HG02678 (cell line): ENCODE results near the gene CASKIN2.
"Not testable (repeated sequence)": the region's sequence is repeated elsewhere in the genome, so short reads cannot be mapped to it uniquely, and the experiment has no call there.

Experiments
- ATAC-seq: cut with Tn5 transposase; IDR thresholded peaks from one replicate; pipeline ENCODE4 v1.9.1; 2021; ENCODE audit warnings: mild to moderate bottlenecking, moderate library complexity; ENCODE audit not compliant: unreplicated experiment

The CASKIN2 gene

DNA sequence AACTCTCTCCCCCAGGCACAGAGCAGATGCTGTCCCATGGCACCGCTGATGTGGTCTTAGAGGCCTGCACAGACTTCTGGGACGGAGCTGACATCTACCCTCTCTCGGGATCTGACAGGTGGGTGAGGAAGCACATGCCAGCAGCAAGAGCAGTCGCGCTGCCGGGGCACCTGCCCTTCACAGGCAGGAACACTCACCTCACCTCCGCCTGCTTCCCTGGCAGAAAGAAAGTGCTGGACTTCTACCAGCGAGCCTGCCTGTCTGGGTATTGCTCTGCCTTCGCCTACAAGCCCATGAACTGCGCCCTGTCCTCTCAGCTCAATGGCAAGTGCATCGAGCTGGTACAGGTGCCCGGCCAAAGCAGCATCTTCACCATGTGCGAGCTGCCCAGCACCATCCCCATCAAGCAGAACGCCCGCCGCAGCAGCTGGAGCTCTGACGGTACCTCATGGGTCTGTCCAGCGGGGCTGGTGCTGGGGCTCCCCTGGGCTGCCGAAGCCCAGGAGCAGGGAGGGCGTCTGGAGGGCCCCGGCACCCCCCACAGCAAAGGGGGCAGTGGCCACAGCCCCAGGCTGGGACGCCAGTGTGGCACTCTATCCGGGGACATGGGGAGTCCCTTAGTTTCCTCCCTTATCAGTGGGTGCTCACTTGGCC lies 21.7 kb downstream of the CASKIN2 start:
- no peak for ATAC-seq

DNA sequence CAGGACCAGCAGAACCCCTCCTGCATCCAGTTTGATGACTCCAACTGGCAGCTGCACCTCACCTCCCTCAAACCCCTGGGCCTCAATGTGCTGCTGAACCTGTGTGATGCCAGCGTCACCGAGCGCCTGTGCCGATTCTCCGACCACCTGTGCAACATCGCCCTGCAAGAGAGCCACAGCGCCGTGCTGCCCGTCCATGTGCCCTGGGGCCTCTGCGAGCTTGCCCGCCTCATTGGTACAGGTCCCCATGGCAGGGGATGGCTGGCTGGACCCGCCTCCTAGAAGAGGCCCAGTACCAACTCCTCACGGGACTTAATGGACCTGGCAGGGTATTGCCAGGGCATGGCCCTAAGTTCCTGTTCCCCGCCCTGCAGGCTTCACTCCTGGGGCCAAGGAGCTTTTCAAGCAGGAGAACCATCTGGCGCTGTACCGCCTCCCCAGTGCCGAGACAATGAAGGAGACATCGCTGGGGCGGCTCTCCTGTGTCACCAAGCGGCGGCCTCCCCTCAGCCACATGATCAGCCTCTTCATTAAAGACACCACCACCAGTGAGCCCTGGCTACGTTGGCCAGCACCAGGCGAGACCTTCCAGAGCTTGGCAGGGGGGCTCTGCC lies 22.7 kb downstream of the CASKIN2 start:
- ATAC-seq: no peak

DNA sequence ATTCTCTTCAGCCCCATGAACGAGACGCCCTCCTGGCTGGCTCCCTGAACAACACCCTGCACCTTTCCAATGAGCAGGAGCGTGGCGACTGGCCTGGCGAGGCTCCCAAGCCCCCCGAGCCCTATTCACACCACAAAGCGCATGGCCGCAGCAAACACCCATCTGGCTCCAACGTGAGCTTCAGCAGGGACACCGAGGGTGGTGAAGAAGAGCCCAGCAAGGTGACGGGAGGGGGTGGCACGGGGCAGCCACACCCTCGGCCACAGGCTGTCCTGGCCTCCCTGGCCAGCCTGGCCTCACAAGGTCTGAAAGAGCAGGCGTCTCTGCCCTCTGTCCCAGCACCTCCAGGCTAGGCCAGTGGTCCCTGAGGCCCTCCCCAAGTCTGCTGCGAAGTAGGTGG lies 23.7 kb downstream of the CASKIN2 start:
- no peak for ATAC-seq

DNA sequence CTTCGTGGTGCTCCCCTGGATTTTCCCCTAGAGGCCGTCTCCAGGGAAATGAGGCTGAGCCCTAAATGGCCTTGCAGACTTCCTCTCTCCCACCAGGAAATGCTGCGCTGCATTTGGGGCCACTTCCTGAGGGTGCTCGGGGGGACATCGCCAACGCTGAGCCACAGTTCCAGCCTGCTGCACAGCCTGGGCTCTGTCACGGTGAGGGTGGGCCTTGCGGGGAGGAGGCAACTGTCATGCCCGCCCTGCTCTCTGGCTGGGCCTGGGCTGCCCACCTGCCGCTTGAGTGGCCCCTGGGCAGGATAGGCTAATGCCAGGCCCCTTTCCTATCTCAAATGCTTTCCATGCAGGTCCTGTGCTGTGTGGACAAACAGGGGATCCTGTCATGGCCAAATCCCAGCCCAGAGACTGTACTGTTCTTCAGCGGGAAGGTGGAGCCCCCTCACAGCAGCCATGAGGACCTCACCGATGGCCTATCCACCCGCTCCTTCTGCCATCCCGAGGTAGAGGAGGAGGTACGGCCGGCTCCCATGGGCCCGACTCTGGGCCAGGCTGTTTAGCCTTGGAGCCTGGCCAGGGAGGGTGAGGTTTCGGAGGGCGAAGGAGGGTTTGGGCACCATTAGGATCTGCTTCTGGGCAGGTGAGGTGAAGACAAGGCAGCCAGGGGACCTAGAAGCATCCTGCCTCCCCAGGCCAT lies 24.2 kb downstream of the CASKIN2 start:
- no peak for ATAC-seq

DNA sequence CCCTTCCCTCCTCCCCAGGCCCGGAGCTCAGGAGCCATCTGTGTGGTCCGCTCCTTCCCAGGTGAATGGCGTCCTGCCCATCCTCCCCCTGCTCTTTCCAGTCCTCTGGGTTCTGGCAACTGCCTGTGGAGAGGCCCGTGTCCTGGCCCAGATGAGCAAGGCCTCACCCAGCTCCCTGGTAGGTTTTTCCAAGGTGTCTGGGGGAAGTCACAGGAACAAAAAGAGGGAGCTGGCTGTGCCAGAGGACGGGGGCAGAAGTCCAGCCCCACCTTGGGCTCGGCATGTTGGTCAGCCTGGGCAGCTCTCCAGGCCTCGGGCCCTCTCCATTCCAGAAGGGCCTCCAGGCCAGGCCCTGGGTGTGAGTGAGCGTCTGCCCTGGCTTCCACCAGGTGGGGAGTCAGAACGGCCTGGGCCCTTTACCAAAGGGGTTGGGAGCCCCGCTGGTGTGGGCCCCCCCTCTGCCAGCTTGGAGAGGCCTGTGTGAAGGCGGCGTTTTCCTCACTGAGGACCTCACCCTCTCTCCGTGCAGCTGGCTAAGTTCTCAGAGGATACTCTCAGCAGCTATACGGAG lies 25.1 kb downstream of the CASKIN2 start:
- no peak for ATAC-seq

DNA sequence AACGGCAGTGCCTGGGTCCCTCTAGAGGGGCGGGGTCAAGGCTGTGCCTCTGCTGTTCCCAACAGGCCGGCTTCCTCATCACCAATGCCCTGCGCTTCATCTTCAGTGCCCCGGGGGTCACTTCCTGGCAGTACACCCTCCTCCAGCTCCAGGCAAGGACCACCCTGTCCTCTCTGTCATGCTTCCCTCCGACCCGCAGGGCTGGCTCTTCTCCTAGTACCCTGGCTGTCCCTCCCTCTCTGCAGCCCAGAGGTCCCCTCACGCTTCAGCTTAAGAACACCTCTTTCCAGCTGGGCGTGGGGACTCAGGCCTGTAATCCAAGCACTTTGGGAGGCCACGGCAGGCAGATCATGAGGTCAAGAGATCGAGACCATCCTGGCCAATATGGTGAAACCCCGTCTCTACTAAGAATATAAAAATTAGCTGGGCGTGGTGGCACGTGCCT lies 25.8 kb downstream of the CASKIN2 start:
- no peak for ATAC-seq

DNA sequence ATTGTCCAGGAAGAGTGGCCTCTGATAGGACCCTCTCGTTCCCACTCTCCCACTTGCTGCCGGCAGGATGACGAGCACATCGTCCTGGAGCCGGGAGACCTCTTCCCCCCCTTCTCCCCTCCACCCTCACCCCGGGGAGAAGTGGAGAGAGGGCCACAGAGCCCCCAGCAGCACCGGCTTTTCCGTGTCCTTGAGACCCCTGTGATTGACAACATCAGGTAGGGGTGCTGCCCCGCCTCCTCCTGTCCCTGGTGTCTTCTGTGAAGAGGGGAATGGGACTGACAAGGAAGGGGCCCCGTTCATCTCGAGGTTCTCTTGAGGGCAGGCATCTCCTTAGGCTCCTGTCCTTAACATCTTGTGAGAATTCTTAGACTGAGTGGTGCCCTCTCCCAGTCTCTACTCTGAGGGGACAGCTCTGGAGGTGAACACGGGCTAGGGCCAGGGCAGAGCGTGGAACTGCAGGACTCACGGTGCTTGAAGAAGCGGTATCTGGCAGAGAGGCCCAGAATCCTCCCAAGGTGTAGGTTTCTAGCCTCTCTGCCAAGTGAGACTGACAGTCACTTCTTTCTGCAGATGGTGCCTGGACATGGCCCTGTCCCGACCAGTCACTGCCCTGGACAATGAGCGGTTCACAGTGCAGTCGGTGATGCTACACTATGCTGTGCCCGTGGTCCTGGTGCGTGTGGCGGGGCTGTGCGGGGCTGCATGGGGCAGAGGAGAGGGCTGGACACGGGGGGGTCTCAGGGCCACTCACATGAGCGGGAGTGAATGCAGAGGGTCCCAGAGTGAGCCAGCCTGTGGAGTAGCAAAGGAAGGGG lies 26.4 kb downstream of the CASKIN2 start:
- ATAC-seq: no peak

DNA sequence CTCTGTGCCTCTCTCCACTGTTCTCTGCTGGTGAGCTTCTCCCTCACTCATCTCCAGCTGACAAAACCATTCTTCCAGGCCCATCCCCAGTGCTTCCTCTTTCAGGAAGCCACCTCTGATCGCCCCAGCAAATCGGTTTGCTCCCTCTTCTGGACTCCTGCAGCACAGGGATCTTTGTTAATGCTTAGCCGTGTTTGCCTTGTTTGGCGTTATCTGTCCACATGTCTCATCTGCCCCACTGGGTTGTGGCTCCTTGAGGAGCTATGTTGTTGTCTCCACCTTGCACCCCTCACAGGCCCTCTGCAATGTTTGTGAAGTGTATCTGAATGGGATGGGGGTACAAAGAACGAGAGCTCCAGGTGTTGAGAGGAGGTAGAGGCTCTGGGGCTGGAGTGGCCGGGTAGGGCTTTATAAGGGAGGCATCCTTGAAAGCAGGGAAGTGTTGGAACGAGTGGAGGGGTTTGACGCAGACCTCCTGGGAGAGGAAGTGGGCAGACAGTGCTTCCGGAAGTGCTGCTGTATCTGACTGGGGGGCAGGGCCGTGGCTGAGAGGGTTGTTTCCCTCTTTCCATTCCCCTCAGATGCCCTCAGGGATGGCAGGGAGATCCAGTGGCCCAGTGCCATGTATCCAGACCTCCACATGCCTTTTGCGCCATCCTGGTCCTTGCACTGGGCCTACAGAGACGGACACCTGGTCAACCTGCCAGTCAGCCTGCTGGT lies 27.8 kb downstream of the CASKIN2 start:
- no peak for ATAC-seq

DNA sequence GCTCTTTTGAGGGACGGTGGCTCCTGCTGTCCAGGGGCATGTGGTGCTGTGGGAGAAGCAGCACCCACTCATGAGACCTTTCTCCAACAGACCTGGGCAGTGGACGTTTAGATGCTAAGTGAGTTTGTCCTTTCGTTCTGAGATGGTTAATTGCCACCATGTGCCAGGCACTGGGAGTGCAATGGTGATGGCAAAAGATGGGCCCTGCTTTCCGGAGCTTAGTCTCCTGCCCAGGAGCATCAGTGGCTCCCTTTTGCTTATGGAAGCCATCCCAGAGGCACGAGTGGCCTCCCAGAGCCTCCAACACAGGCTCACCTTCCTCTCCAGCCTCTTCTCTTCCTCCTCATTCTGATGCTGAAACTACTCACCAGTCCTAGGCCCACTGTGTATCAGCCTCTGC lies 28.4 kb downstream of the CASKIN2 start:
- no peak for ATAC-seq

DNA sequence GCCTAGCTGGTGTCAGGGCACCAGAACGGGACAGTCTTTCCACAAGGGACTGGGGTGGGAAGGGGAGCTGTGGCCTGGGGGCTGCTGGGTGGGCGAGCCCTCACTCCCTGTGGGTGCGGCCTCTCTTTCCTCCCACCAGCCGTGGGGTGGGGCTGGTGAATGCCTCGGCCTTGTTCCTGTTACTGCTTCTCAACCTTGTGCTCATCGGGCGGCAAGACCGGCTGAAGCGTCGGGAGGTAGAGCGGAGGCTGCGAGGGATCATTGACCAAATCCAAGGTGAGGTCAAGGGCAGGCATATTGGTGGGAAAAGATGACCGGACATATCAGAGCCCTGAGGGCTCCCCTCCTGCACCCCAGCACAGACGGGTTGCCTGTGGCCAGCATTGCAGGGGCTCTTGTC lies 29.2 kb downstream of the CASKIN2 start:
- ATAC-seq: no peak

DNA sequence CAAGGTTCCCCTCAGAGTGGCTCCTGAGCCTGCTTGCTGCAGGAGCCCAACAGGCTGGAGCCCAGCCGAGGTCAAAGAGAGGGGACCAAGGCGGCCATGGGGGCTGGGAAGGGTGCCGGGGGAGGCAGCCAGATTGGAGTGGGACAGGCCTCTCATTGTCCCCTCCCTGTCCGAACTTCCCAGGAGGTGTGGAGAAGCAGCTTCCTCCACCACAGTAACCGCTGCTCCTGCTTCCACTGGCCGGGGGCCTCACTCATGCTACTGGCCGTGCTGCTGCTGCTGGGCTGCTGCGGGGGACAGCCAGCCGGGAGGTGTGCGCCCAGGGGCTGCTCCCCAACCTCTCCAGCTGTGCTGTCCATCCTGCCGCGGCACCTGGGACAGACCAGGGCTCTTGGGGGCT lies 29.6 kb downstream of the CASKIN2 start:
- ATAC-seq: no peak

DNA sequence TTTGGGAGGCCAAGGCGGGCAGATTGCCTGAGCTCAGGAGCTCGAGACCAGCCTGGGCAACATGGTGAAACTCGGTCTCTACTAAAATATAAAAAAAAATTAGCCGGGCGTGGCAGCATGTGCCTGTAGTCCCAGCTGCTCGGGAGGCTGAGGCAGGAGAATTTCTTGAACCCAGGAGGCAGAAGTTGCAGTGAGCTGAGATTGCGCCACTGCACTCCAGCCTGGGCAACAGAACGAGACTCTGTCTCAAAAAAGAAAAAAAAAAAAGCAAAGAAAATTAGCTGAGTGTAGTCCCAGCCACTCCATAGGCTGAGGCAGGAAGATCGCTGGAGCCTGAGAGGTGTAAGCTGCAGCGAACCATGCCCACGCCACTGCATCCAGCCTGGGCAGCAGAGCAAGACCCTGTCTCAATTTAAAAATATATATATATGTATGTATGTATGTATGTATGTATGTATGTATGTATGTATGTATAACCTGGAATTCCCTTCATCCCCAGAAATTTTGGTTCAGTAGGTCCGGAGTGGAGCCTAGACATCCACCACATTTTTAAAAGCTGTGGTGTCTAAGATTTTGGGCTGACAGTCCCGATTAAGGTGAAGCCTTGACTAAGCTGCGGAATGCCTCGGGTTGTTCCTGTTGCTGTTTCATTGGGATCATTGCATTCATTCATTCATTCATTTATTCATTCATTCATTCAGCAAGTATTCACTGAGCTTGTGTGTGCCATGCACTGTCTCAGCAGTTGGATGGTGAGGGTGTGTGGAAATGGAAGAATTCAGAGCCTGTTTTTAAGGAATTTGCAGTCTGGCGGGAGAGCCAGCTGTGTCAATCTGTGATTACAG lies 33.0 kb downstream of the CASKIN2 start:
- no peak for ATAC-seq

DNA sequence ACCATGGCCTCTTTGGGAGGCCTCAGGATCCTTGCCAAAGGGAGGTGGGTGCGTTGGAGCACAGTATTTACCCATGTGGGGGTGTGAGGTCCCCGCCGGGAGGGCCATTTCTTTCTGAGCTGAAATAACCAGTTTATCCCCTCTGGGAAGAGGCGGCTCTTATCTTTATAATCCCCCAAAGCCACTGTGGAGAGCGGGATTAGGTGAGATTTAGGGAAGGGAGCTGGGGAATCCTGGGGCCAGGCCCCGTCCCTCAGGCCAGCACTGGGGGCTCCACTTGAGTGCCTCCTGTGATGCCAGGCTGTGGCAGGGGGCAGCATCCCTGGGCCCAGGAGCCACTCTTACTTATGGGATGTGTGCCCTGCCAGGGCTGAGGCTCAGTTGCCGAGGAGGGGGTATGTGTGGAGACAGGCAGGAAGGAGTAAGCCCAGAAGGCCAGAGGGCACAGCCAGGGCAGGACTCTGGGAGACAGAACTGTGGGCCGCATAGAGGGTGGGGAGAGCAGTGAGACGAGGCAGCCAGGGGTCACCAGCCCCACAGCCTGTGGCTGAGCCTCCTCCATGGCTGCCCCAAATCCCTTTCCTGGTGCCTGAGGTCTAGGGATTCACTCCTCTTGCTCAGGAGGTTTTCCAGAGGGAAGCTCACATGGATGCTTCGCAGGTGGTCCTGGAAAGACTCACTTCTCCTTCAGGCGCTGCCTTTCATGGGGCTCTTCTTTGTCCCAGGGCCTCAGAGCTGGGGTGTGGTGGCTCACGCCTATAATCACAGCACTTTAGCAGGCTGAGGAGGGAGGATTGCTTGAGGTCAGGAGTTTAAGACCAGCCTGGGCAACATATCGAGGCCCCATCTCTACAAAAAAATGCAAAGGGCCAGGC lies 33.9 kb downstream of the CASKIN2 start:
- ATAC-seq: no peak

DNA sequence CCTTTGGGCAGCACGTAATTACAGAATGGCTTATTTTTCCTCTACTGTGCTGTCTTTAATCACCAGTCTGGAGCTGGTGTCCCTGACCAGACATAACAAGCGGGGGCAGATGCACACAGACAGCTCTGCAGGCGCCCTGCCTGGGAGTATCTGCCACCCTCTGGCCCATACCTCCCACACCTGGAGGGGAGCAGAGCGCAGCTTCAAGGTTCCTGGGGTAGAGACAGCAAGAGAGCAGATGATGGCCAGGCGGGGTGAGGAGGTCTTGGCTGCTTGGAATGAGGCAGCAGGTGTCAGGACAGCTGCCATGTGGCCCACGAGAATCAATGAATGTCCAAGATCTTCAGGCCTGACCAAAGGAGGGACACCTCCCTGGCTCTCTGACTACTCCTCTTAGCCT lies 35.1 kb downstream of the CASKIN2 start:
- no peak for ATAC-seq

DNA sequence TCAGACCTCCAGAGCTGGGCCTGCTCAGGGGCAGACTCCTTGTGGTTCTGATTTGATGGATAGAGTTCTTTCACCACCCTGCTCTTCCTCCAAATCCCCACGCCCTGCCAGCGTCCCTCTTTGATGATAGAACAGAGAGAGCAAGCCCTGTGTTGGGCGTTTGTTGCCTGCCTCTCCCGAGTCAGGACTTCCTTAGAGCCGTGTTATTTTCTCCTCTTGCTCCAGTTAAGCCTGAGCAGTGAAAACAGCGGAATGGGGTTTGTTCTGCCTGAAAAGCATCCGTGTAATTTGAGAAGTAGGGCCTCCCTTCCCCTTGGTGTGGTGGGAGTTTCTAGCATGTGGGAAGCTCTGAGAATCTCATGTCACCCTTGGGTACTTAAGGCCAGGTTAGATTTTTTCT lies 36.8 kb downstream of the CASKIN2 start:
- no peak for ATAC-seq

DNA sequence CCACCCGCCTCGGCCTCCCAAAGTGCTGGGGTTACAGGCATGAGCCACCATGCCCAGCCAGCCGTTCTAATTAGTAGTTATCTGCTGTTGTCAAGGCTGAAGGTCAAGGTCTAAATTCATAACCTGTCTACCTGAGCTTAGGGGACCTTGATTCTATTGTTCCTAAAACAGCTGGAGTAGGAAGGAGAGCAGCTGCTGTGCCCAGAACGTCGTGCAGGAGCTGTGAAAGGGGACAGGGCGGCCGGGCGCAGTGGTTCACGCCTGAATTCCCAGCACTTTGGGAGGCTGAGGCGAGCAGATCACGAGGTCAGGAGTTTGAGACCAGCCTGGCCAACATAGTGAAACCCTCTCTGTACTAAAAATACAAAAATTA lies 37.9 kb downstream of the CASKIN2 start:
- not testable (repeated sequence) for ATAC-seq

DNA sequence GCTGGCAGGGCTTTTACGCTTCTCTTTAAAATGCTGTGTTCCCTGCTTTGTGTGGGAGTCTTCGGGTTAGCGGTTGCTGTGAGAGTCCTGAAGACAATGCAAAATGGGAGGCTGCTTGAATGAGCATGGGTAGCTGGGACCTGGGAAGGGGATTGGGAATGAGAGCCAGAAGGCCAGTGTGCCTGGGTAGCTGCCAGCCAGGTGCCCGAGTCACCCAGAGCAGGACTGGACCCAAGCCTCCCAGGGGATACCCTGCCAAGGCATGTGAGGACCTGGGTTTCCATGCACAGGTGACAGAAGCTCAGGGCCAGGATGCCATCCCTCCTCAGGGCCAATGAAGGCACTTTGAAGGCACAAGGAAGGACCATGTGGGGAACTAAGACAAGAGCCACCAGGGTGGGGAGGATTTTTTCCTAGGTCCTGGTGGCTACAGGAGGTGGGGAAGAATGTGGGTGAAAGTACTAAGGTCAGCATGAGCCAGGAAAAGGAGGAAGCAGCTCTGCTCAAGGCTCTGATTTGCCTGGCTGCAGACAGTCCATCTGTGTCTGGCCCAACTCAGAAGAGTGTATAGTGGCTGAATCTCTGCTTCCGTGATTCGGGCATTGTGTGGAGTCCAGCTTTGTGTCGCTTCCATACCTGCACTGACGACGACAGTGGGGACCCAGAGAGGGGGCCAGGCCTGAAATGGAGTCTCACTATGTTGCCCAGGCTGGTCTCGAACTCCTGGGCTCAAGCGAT lies 38.4 kb downstream of the CASKIN2 start:
- no peak for ATAC-seq

DNA sequence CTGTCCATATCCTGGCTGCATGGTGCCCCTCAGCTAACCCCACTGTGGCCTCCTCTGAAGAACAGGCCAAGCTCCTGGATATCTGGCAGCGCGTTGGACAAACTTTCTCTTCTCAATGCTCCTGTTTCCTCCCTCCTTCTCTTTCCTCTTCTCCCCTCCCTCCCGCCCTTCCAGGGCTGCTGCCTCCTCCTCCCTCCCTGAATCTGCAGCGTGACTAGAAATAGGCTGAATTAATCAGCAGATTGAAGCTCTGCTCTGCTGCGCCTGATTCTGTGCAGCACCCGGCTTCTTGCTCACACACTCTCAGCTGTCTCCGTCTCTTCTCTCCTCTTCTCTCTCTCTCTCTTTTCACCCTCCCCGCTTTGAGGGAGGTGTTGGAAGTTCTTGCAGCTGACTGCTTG lies 39.1 kb downstream of the CASKIN2 start:
- no peak for ATAC-seq
